Activated CD8-positive, alpha-beta T cell treated with anti-CD3 and anti-CD28 coated beads for 36 hours (primary cell): ENCODE measurements around the gene DGKE. TPM values are rescaled to one million over a fixed set of nuclear protein-coding genes. Genes with fewer than 3 reads are reported as not detected.

Experiments used
- ATAC-seq: fragments of 200-7000 bp; cut with Tn5 transposase; one replicate; pipeline ENCODE4 v1.10.0; 2021; ENCODE audit warnings: mild to moderate bottlenecking, moderate library complexity
- CTCF ChIA-PET: fragments of 350-600 bp; sonication (Branson Sonifier 250); formaldehyde crosslinking; loops from one replicate; lab custom pipeline; 2021; ENCODE audit warnings: antibody characterized with exemption; lab: Charles Lee
- POLR2A ChIA-PET: fragments of 350-600 bp; sonication (Branson Sonifier 250); formaldehyde crosslinking; loops from one replicate; lab custom pipeline; 2021; ENCODE audit warnings: antibody characterized with exemption; lab: Charles Lee
- DNase-seq: peaks from one replicate; pipeline ENCODE4 v3.0.0-alpha.2; 2020
- H3K27ac Mint-ChIP-seq: one replicate; pipeline ENCODE4 v1.8.0; 2021; ENCODE audit warnings: mild to moderate bottlenecking, mixed read lengths
- H3K27me3 Mint-ChIP-seq: one replicate; pipeline ENCODE4 v1.8.0; 2021; ENCODE audit warnings: mixed read lengths
- H3K36me3 Mint-ChIP-seq: one replicate; pipeline ENCODE4 v1.8.0; 2021; ENCODE audit warnings: low read depth, mixed read lengths
- H3K4me1 Mint-ChIP-seq: one replicate; pipeline ENCODE4 v1.8.0; 2021; ENCODE audit warnings: low read depth, mixed read lengths
- H3K4me3 Mint-ChIP-seq: one replicate; pipeline ENCODE4 v1.8.0; 2021; ENCODE audit warnings: mild to moderate bottlenecking, moderate library complexity, mixed read lengths
- H3K9me3 Mint-ChIP-seq: one replicate; pipeline ENCODE4 v1.8.0; 2021; ENCODE audit warnings: mixed read lengths
- CTCF ChIP-seq: fragments of 200-600 bp; IDR thresholded peaks from one replicate; pipeline ENCODE4 v1.8.0; 2022; ENCODE audit warnings: antibody characterized with exemption, mild to moderate bottlenecking
- intact Hi-C: fragments of 100-400 bp; cut with micrococcal nuclease; formaldehyde crosslinking; loops from one replicate; pipeline ENCODE4 v1.10.0; 2022
- total RNA-seq, 2 experiments: library from RNA; stranded (reverse); gene quantifications; one replicate each; pipeline ENCODE4 v1.2.3, GENCODE V29; 2021

Gene DGKE
- total RNA-seq, 2 experiments from 2014 or later, result 25.1 to 29.0 TPM

GRCh38 chr17:56834380-56835263 is 671 bp downstream of the DGKE start:
- ATAC-seq, result peak; percentile 38
- peaks cover 57% of the 10 kb centered on the region for H3K4me1 Mint-ChIP-seq
- peak; percentile 85 for DNase-seq
- ChIA-PET CTCF (interaction anchor here (1.0 to 2.9 kb wide), 8 partner anchors 7 to 88 kb away, joined by 3 to 21 read pairs (median 4); partner anchors contain the start of gene TRIM25), POLR2A (interaction anchor here (0.7 to 2.0 kb wide), 16 partner anchors 9 to 241 kb away, joined by 3 to 6 read pairs (median 4); partner anchors contain the start of genes COIL, NOG and TRIM25)
- peaks cover 47% of the 10 kb centered on the region for H3K36me3 Mint-ChIP-seq
- peak overlapping the region; percentile 94 for H3K4me3 Mint-ChIP-seq
- no peaks in the 10 kb centered on the region for H3K9me3 Mint-ChIP-seq
- intact Hi-C loops, result no loop called here
- H3K27me3 Mint-ChIP-seq, result no peaks in the 10 kb centered on the region
- no peak for TF ChIP-seq CTCF
- H3K27ac Mint-ChIP-seq, result peak overlapping the region; percentile 94

GRCh38 chr17:56835264-56835585 is 1.3 kb downstream of the DGKE start:
- H3K36me3 Mint-ChIP-seq, result peaks cover 49% of the 10 kb centered on the region
- DNase-seq (no peak), ATAC-seq (no peak)
- CTCF ChIA-PET, result interaction anchor here (1.0 to 2.9 kb wide), 7 partner anchors 8 to 89 kb away, joined by 3 to 21 read pairs (median 3); partner anchors contain the start of gene TRIM25
- H3K4me3 Mint-ChIP-seq, result peak overlapping the region; percentile 94
- peak overlapping the region; percentile 94 for H3K27ac Mint-ChIP-seq
- H3K9me3 Mint-ChIP-seq, result no peaks in the 10 kb centered on the region
- TF ChIP-seq CTCF, result no peak
- H3K4me1 Mint-ChIP-seq, result peaks cover 59% of the 10 kb centered on the region
- POLR2A ChIA-PET, result interaction anchor here (0.7 to 2.0 kb wide), 12 partner anchors 10 to 241 kb away, joined by 3 to 6 read pairs (median 4); partner anchors contain the start of genes COIL, NOG and TRIM25
- no peaks in the 10 kb centered on the region for H3K27me3 Mint-ChIP-seq
- intact Hi-C loops, result no loop called here

DNA sequence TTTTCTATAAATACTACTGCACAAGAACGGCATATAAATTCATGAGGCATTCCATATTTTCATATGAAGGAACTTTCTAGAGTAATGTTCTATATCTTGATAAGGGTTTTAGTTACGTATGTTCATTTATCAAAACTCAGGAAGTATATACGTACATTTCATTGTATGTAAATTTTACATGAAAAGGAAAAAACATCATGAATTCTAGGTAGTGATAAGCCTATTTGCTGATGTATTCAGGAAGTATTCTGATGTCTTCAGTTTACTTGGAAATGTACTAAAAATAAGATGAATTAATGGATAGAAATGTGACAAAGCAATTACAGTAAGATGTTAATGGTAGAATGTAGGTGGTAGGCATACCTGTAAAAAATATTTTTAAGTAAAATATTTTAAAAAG is 4.7 kb downstream of the DGKE start:
- ChIA-PET CTCF (interaction anchor here (1.4 to 1.5 kb wide), 2 partner anchors 13 to 19 kb away, joined by 3 to 6 read pairs; no protein-coding TSS in a partner anchor), POLR2A (no interaction called here)
- no peaks in the 10 kb centered on the region for H3K9me3 Mint-ChIP-seq
- H3K4me3 Mint-ChIP-seq, result no peak overlapping the region
- intact Hi-C loops, result no loop called here
- ATAC-seq (no peak), DNase-seq (no peak)
- TF ChIP-seq CTCF, result no peak
- peaks cover 48% of the 10 kb centered on the region for H3K4me1 Mint-ChIP-seq
- H3K36me3 Mint-ChIP-seq, result peaks cover 43% of the 10 kb centered on the region
- no peak overlapping the region for H3K27ac Mint-ChIP-seq
- no peaks in the 10 kb centered on the region for H3K27me3 Mint-ChIP-seq

- Mint-ChIP-seq H3K9me3 (no peaks in the 10 kb centered on the region), H3K4me3 (no peak overlapping the region), H3K27me3 (no peaks in the 10 kb centered on the region), H3K4me1 (peaks cover 27% of the 10 kb centered on the region), H3K36me3 (peaks cover 26% of the 10 kb centered on the region), H3K27ac (no peak overlapping the region)
- POLR2A ChIA-PET, result interaction anchor here (1.4 to 1.7 kb wide), 3 partner anchors 8 to 71 kb away, joined by 3 to 5 read pairs (median 3); partner anchors contain the start of genes C17orf67, DGKE and TRIM25
- ATAC-seq (no peak), DNase-seq (no peak)
- intact Hi-C loops, result no loop called here
- TF ChIP-seq CTCF, result no peak
- CTCF ChIA-PET, result interaction anchor here (1.6 to 2.8 kb wide), 2 partner anchors 8 to 23 kb away, joined by 7 to 15 read pairs; partner anchors contain the start of genes C17orf67 and DGKE
Observed at GRCh38 chr17:56842577-56842976, 8.6 kb downstream of the DGKE start.

DNA sequence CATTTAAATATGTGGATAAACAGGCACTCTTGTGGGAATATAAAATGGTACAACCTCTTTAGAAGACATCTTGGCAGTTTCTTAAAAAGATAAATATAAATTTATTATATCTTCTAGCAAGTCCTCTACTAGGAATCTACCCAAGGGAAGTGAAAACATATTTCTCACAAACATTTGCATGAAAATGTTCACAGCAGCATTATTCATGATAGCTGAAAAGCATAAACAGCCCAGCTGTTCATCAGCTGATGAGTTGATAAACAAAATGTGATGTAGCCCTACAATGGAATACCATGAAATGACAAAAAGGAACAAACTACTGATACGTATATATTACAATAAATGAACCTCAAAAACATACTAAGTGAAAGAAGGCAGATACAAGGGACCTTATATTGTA is 12.0 kb downstream of the DGKE start:
- no peak for TF ChIP-seq CTCF
- no peak overlapping the region for H3K27ac Mint-ChIP-seq
- CTCF ChIA-PET, result no interaction called here
- ATAC-seq (no peak), DNase-seq (no peak)
- H3K4me1 Mint-ChIP-seq, result peaks cover 6% of the 10 kb centered on the region
- no peaks in the 10 kb centered on the region for H3K9me3 Mint-ChIP-seq
- no peaks in the 10 kb centered on the region for H3K27me3 Mint-ChIP-seq
- POLR2A ChIA-PET, result no interaction called here
- peaks cover 19% of the 10 kb centered on the region for H3K36me3 Mint-ChIP-seq
- intact Hi-C loops, result no loop called here
- H3K4me3 Mint-ChIP-seq, result no peak overlapping the region
